HG03196 (cell line): Measurements from ENCODE around the gene PTPRS.
"Not testable (repeated sequence)": the region's sequence is repeated elsewhere in the genome, so short reads cannot be mapped to it uniquely, and the experiment has no call there.

ENCODE experiments used
- ATAC-seq: cut with Tn5 transposase; IDR thresholded peaks from one replicate; pipeline ENCODE4 v1.9.1; 2021; ENCODE audit not compliant: unreplicated experiment

The PTPRS gene

DNA sequence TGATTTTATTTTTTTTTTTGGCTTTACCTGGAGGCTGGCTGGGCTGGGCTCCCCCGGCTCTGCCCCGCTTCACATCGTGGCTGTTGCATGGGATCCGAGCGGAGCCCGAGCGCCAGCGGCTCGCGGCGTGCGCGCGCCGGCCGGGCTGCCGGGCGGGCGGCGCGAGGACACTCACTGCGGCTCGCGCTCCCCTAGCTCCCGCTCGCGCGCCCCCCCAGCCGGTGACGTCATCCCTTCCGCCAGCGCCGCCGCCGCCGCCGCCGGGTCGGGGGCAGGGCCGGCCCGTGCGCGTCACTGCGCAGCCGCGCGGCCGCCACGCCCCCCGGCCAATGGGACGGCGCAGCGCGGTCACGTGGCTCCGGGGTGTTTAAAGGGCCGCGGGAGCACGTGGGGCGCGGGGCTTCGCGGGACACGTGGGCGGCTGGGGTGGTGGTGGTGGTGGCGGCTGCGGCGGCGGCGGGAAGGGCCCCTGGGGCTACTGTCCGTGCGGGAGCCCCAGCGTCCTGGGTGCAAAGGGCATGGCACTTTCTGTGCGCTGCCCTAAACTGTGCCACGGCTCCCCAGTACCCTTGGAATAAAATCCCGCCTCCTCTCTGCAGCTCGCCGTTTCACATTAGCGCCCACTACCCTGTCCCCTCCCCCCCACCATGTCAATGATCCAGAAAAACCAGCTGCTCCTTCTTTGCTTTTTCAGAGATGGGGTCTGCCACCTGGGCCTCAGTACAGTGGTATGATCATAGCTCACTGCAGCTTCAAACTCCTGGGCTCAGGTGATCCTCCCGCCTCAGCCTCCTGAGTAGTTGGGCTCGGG, at the start of gene PTPRS:
PTPRS (minus strand) TSS at position 176 of the 811 bp plus-strand sequence. CDS start 54,672 bp downstream, outside the sequence.
- no peak for ATAC-seq

- ATAC-seq: no peak
Observed at GRCh38 chr19:5389353-5389752, 48.7 kb upstream of the PTPRS start.

GRCh38 chr19:5387472-5387871, 46.9 kb upstream of the PTPRS start:
- ATAC-seq: no peak

- ATAC-seq: no peak
Observed at GRCh38 chr19:5386841-5387240, 46.2 kb upstream of the PTPRS start.

DNA sequence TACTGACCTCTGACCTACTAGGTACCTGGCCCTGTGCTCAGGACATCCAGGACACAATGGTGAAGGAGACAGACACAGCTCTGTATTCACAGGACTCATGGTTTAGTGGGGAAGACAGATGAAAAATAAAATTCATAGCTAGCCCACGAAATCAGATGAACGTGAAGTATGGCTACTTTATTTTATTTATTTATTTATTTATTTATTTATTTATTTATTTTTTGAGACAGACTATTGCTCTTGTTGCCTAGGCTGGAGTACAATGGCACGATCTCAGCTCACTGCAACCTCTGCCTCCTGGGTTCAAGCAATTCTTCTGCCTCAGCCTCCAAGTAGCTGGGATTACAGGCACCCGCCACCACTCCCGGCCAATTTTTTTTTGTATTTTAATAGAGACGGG, 40.6 kb upstream of the PTPRS start:
- ATAC-seq: not testable (repeated sequence)

GRCh38 chr19:5380215-5380919, 39.8 kb upstream of the PTPRS start:
- no peak for ATAC-seq

- ATAC-seq: no peak
Observed at GRCh38 chr19:5376928-5377327, 36.3 kb upstream of the PTPRS start.

GRCh38 chr19:5372572-5373200, 32.1 kb upstream of the PTPRS start:
- no peak for ATAC-seq

GRCh38 chr19:5369962-5370367, 29.4 kb upstream of the PTPRS start:
- ATAC-seq: no peak

- ATAC-seq: no peak
Observed at GRCh38 chr19:5369304-5369703, 28.7 kb upstream of the PTPRS start.

- no peak for ATAC-seq
Observed at GRCh38 chr19:5367530-5368133, 27.0 kb upstream of the PTPRS start.

DNA sequence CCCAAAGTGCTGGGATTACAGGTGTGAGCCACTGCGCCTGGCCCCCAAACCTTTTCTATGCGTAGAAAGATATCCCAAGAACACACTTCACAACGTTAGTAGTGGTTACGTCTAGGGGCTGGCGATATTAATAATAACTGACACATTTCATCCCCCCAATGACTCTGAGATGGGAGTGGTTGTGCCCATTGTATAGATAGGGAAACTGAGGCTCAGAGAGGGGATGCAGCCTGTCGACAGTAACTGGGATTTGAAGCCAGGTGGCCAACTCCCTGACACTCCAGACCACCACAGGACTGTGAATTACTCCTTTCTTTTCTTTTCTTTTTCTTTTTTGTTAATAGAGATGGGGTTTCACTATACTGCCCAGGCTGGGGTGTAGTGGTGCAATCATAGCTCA, 25.3 kb upstream of the PTPRS start:
- ATAC-seq: no peak

- no peak for ATAC-seq
Observed at GRCh38 chr19:5364674-5365073, 24.1 kb upstream of the PTPRS start.

GRCh38 chr19:5361839-5362238, 21.2 kb upstream of the PTPRS start:
- ATAC-seq: not testable (repeated sequence)

DNA sequence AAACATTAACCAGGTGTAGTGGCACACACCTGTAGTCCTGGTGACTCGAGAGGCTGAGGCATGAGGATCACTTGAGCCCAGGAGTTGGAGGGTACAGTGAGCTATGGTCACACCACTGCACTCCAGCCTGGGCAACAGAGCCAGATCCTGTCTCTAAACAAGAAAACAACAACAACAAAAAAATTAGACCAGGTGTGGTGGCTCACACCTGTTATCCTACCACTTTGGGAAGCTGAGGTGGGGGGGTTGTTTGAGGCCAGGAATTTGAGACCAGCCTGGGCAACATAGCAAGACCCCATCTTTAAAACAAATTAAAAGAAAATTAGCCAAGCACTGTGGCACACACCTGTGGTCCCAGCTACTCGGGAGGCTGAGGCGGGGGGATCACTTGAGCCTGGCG, 20.8 kb upstream of the PTPRS start:
- no peak for ATAC-seq

DNA sequence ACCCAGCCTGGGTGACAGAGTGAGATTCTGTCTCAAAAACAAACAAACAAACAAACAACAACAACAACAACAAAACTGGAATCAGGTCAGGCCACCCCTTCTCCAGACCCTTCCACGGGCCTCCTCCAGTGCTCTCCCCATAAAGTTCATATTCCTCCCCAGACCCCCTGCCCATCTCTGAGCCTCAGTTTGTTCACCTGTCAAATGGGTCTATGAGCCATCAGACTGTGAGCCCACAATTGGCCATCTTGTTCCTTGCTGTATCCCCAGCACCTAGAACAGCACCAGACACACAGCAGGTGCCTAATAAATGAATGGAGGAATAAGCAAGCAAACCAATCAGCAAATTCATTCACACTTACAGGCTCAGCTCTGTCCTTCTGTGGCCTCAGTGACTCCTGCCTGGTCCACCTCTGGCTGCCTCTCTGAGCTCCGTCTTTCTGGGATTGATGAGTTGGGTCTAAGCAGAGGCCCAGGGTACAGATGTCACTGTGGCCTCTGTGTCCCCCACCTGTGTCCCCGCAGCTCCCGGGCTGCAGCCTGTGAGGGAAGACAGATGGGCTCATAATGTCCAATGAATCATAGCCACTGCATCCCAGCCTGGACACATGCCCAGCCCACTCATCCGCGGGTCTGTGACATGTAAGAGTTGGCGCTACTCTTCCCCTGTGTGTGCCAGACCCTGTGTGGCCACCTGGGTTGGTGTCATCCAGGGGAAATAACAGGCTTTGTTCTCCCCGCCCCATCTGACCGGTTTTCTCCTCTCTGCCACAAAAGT, 19.6 kb upstream of the PTPRS start:
- ATAC-seq: no peak

DNA sequence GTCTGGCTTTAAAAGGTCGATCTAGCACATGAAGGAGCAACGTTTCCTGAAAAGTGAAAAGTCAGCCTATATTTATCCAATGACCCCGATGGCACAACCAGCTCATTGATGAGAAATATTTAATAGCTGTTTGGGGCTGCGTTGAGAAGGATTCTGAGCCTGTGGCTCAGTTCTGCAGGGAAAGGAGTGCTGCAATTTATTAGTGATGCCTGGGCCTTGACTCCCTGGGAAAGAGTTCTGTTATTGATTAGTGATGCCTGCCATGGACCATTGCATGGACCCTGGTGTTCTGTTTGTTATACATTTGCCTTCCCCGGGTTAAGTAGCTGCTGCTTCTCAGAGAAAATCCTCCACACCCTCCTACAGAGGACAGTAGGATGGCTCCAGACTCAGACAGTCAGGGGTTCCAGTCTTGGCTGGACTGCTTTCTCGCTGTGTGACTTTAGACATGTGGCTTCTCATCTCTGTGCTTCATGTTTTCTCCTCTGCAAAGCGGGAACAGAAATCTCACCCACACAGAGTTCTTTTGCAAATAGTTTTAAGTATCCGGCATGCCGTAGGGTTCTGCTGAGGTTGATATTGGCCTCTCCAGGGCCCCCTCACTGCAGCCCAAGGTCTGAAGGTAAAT, 17.7 kb upstream of the PTPRS start:
- no peak for ATAC-seq

GRCh38 chr19:5357584-5357983, 17.0 kb upstream of the PTPRS start:
- ATAC-seq: no peak

GRCh38 chr19:5356918-5357317, 16.3 kb upstream of the PTPRS start:
- no peak for ATAC-seq

DNA sequence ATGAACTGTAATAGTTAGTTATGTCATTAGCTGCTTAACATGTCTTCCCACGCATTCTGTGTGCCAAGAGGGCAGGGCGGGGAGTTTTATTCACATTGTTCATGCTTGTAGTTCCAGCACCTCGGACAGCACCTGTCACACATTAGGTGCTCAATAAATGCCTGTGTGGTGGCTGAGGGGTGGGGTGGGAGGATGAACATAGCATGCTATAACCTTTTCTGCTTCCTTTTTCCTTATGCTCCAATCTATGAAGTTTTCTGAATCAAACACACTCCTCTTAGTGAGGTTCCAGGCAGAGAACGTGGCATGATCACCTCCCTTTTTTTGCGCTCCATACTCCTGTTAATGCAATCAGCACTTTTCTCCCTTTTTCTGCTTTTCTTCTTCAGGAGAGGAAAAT, 15.8 kb upstream of the PTPRS start:
- ATAC-seq: no peak
